ENCODE measurements around the gene SH3GLB2.
"Not testable (repeated sequence)": the region's sequence is repeated elsewhere in the genome, so short reads cannot be mapped to it uniquely, and the experiment has no call there.

SH3GLB2 gene

DNA sequence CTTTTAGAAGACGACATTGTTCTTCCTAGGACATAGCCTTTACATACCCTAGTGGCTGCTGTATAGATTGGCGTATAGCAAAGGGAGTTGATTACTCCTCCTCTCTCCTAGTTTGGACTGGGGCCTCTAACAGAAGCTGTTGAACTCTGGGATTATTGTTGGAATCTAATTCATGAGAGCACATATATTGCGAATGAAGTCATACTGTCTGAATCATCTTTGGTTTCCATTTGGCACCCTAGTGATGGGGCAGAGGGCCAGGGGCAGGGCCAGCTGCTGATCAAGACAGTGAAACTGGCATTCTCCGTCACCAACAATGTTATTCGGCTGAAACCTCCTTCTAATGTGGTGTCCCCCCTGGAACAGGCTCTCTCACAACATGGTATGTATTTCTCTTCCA, 40.3 kb downstream of the SH3GLB2 start:
- DNase-seq = no peak

DNA sequence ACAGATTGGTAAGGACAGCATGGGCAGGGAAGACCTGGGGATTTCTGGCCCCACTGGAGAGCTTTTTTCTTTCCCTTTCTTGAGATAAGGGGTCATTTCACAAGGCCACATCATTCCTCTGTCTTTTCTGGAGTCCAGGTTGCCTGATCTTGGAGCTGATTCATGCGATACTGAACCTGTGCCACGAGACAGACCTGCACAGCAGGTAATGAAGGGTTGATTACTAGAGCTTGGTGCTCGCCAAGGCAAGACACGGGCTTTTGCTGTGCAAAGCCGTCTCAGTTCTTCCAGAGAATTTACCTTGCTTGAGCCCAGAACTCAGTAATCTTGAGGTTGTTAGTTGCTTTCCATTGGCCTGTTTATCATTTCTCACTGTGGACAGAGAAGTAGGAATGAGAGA, 41.5 kb downstream of the SH3GLB2 start:
- no peak for DNase-seq

DNA sequence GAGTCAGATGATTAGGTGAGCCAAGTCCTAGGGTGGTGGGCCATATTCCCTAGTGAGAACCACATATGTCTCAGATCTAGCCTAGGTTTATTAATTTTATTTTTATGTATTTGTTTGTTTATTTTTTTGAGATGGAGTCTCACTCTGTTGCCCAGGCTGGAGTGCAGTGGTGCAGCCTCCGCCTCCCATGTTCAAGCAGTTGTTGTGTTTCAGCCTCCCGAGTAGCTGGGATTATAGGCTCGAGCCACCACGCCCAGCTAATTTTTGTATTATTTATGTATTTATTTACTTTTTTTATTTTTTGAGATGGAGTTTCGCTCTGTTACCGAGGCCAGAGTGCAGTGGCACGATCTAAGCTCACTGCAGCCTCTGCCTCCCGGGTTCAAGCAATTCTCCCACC, 44.6 kb downstream of the SH3GLB2 start:
- no peak for DNase-seq

DNA sequence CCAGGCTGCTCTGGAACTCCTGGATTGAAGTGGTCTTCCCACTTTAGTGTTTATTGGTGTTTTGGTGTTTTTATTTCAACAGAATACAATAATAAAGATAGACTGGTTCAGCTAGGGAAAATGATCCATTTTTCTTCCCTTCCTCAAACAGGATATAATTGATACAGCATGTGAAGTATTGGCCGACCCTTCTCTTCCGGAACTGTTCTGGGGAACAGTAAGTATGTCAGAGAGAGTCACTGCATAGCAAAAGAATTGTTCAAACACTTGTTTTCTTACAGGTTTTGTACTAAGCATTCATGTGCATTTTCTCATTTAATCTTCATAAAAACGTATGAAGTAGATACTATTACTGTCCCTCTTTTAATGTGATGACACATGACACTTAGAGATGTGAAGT, 49.0 kb downstream of the SH3GLB2 start:
- no peak for DNase-seq

DNA sequence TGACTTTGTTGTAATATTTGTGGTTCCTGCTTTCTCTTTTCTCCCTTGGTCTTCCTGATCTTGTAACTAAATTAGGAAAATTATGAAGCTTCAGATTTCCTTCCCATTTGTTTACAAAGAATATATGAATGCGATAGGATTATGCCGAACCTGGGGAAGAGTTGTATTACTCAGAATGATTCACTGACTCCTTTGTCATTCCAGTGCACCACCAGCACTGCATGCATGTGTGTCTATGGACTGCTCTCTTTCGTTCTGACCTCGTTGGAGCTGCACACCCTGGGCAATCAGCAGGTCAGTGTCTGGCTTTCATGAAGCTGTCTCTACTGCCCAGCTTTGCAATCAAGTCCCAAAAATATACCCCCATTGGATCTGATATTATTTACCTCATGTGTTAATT, 55.2 kb downstream of the SH3GLB2 start:
- DNase-seq = no peak

DNA sequence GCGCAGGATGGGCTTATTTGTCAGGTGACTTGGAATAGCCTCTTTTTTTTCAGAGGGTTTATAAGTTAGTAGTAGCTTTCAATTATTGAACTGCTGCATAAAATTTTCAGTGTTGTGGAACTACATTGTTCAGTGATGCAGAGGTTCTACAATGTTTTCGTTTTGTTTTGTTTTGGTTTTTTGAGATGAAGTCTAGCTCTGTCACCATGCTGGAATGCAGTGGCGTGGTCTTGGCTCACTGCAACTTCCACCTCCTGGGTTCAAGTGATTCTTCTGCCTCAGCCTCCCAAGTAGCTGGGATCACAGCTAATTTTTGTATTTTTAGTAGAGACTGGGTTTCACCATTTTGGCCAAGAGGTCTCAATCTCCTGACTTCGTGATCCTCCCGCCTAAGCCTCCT, 58.6 kb downstream of the SH3GLB2 start:
- DNase-seq = no peak

DNA sequence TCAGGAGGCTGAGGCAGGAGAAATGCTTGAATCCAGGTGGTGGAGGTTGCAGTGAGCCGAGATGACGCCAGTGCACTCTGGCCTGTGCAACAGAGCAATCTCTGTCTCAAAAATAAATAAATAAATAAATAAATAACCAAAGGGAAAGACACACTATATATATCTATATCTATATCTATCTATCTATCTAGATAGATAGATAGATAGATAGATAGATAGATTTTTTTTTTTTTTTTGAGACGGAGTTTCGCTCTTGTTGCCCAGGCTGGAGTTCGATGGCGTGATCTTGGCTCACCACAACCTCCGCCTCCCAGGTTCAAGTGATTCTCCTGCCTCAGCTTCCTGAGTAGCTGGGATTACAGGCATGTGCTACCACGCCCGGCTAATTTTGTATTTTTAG, 66.7 kb downstream of the SH3GLB2 start:
- not testable (repeated sequence) for DNase-seq

All from DMS79 treated with DMSO at 0.1 percent for 48 hours (cell line).